Activated T-helper 2 cell treated with anti-CD3 and anti-CD28 coated beads, Interferon-gamma antibody, Interleukin-2, Interleukin-4, amounts not matched to agents 10 μg/mL and 5 μg/mL and 100 μg/mL, durations not matched to agents 14 hours and 24 hours and 36 hours (primary cell): Measurements from ENCODE around the gene CCDC106. TPM values are rescaled to one million over a fixed set of nuclear protein-coding genes. Genes with fewer than 3 reads are reported as not detected.

Experiments used
- DNase-seq: peaks from one replicate; pipeline ENCODE4 v3.0.0; 2021; ENCODE audit warnings: low spot score
- H3K27ac Mint-ChIP-seq: one replicate; pipeline ENCODE4 v1.8.0; 2021; ENCODE audit warnings: mixed read lengths
- H3K27me3 Mint-ChIP-seq: one replicate; pipeline ENCODE4 v1.8.0; 2021; ENCODE audit warnings: low read depth, mixed read lengths
- H3K36me3 Mint-ChIP-seq: one replicate; pipeline ENCODE4 v1.8.0; 2021; ENCODE audit warnings: low read depth, mixed read lengths
- H3K4me1 Mint-ChIP-seq: one replicate; pipeline ENCODE4 v1.8.0; 2021; ENCODE audit warnings: low read depth, mixed read lengths
- H3K4me3 Mint-ChIP-seq: one replicate; pipeline ENCODE4 v1.8.0; 2021; ENCODE audit warnings: low read depth, mild to moderate bottlenecking, moderate library complexity, mixed read lengths
- H3K9me3 Mint-ChIP-seq: one replicate; pipeline ENCODE4 v1.8.0; 2021; ENCODE audit warnings: mixed read lengths
- intact Hi-C: fragments of 100-400 bp; cut with micrococcal nuclease; formaldehyde crosslinking; loops from one replicate; pipeline ENCODE4 v1.15.1; 2023
- total RNA-seq: library from RNA; stranded (reverse); gene quantifications from 2 replicates; pipeline ENCODE4 v1.2.3, GENCODE V29; 2022

The CCDC106 gene
- total RNA-seq, 1 donor from 2014 or later = 8.1 TPM

DNA sequence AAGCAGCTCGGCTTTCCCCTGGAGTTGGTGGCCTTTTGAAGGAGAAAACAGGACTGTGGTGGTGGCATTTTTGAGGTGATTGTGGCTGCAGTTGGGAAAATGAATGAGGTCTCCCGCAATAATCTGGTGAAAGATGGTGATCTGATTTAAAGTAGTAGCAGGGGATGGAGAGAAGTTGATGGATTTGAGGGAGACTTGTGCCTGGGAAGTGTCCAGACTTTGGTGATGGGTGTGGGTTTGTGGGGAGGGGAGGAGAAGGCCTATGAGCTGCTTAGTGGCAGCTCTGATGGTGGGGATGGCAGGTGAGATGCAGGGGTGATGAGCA, 23.0 kb downstream of the CCDC106 start:
- Mint-ChIP-seq H3K27me3 (no peaks in the 10 kb centered on the region), H3K4me1 (peaks cover 12% of the 10 kb centered on the region), H3K4me3 (no peak overlapping the region), H3K36me3 (peaks cover 78% of the 10 kb centered on the region), H3K27ac (no peak overlapping the region), H3K9me3 (no peaks in the 10 kb centered on the region)
- DNase-seq = no peak
- intact Hi-C loops = no loop called here

DNA sequence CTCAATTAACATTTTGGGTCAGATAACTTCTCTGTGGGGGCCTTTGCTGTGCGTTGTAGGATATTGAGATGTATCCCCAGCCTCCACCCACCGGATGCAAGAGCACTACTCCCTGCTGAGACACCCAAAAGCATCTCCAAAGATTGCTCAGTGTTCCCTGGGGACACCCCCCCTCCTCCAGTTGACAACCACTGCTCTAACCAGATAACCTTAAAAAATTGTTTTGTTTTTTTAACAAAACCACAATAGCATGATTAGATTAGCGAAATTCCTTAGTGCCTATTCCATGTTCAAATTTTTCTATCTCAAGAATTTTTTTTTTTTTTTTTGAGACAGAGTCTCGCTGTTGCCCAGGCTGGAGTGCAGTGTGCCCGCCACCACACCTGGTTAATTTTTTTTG, 24.4 kb downstream of the CCDC106 start:
- Mint-ChIP-seq H3K4me1 (peaks cover 24% of the 10 kb centered on the region), H3K4me3 (no peak overlapping the region), H3K27me3 (no peaks in the 10 kb centered on the region), H3K27ac (no peak overlapping the region), H3K36me3 (peaks cover 69% of the 10 kb centered on the region), H3K9me3 (no peaks in the 10 kb centered on the region)
- no peak for DNase-seq
- intact Hi-C loops = no loop called here

- Mint-ChIP-seq H3K36me3 (peaks cover 68% of the 10 kb centered on the region), H3K4me1 (peaks cover 30% of the 10 kb centered on the region), H3K27ac (peak overlapping the region; percentile 5), H3K4me3 (no peak overlapping the region), H3K27me3 (no peaks in the 10 kb centered on the region), H3K9me3 (no peaks in the 10 kb centered on the region)
- intact Hi-C loops = no loop called here
- no peak for DNase-seq
Observed at GRCh38 chr19:55673465-55673864, 25.5 kb downstream of the CCDC106 start.

- intact Hi-C loops = no loop called here
- Mint-ChIP-seq H3K9me3 (no peaks in the 10 kb centered on the region), H3K36me3 (peaks cover 72% of the 10 kb centered on the region), H3K4me3 (no peak overlapping the region), H3K4me1 (peaks cover 31% of the 10 kb centered on the region), H3K27ac (peak overlapping the region; percentile 5), H3K27me3 (no peaks in the 10 kb centered on the region)
- DNase-seq = no peak
Observed at GRCh38 chr19:55673889-55674288, 25.9 kb downstream of the CCDC106 start.

DNA sequence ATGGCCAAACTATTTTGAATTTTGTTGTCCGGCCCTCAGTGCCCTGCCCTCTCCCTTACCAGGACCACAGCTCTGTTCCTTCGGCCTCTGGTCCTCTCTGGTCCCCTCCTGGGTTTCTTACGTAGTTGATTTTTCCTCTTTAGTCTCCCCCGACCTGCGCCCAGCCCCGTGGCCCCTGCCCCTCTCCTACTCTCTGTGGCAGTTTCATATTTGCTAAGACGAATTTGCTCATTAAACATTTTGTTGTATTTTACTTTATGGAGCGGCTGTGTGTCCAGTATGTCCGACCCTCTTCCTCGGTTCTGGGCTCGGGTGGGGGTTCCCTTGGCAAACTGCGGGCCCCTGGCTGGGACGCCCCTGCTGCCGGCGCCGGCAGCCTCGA, 26.4 kb downstream of the CCDC106 start:
- intact Hi-C loops = no loop called here
- peaks cover 34% of the 10 kb centered on the region for H3K4me1 Mint-ChIP-seq
- peak overlapping the region; percentile 55 for H3K27ac Mint-ChIP-seq
- H3K36me3 Mint-ChIP-seq = peaks cover 72% of the 10 kb centered on the region
- DNase-seq = no peak
- no peaks in the 10 kb centered on the region for H3K9me3 Mint-ChIP-seq
- peak overlapping the region; percentile 61 for H3K4me3 Mint-ChIP-seq
- no peaks in the 10 kb centered on the region for H3K27me3 Mint-ChIP-seq

DNA sequence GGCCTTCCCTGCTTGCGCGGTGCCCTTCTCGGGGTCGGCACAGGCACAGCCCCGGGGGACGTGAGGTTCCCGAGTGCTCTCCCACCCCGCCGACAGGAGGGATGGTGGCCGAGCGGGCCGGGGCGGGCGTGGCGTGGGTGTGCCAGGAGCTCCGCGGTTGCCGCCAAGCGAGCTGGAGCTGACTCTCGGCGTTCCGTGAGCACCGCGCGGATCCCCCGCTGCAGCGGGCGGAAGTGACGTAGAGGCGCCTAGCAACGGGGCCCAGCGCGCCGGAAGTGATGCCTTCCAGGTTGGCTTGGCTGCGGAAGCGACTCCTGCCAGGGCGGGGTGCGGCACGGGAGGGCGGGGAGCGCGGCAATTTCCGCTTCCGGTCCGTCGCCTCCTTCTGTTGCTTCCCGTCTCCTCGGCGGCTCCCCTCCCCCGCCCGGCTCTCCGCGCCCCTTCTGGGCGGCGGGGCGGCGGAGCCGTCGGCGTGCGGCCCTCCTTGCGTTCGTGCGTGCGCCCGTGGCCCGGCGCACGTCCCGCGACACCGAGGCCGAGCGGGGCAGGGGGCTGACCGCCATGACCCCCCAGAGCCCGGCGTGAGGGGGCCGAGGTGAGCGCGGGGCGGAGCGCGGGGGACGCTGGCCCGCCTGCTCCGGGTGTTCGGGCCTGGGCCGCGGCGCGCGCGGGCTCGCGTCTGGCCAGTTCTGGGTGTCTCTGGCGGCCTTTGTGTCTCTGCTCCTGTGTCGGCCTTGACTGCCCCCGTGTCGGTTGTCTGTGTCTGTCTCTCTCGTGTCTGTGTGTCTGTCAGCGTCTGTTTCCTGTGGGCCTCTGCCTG, 27.0 kb downstream of the CCDC106 start, which contains the start of gene EPN1:
Gene EPN1 (plus strand): TSS at position 386 of the 820 bp plus-strand sequence. CDS start 3,402 bp downstream, outside the sequence.
- Mint-ChIP-seq H3K9me3 (no peaks in the 10 kb centered on the region), H3K4me3 (peak within 1 kb of the TSS; percentile 100), H3K36me3 (peaks cover 71% of the 10 kb centered on the region), H3K27me3 (no peaks in the 10 kb centered on the region), H3K27ac (peak within 1 kb of the TSS; percentile 97), H3K4me1 (peaks cover 37% of the 10 kb centered on the region)
- intact Hi-C loops = loop anchor here (1.0 to 5.0 kb wide), 2 partner anchors 20 to 33 kb away; partner anchors contain the start of genes U2AF2, ZNF580 and ZNF581
- peak; percentile 95 for DNase-seq

DNA sequence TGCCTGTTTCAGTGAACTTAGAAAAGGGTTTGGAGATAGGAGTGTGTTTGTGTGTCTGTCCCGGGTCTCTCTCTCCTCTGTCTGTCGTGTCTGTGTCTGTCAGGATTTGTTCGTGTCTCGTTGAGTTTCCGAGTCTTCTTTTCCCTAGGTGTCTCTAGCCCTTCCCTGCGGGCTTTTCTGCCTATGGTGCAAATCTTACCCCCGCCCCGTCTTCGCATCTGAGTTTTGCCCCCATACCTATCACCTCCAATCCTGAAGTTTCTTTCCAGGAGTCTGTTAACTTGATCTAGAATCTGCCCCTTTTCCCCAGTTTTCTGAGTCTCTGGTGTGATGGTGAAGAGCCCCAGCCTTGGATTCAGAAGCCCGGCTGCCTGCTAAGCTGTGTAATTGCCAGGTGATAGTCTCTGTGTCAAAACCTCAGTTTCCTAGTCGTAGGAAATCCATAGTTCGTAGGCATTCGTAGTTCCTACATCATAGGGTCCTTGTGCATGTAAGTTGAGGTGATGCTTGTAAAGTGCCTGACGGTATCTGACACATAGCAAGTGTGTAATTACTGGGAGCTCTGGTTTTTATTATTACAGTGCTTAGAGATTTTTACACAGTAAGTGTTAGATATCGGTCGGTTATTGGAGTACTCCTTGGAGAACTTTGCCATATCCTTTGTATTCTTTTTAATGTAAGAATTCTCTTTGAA, 27.8 kb downstream of the CCDC106 start:
- peaks cover 63% of the 10 kb centered on the region for H3K36me3 Mint-ChIP-seq
- H3K9me3 Mint-ChIP-seq = no peaks in the 10 kb centered on the region
- peak overlapping the region; percentile 97 for H3K27ac Mint-ChIP-seq
- no peak for DNase-seq
- intact Hi-C loops = loop anchor here (1.0 to 5.0 kb wide), 2 partner anchors 21 to 34 kb away; partner anchors contain the start of genes U2AF2, ZNF580 and ZNF581
- H3K4me3 Mint-ChIP-seq = peak overlapping the region; percentile 100
- H3K4me1 Mint-ChIP-seq = peaks cover 37% of the 10 kb centered on the region
- H3K27me3 Mint-ChIP-seq = no peaks in the 10 kb centered on the region

DNA sequence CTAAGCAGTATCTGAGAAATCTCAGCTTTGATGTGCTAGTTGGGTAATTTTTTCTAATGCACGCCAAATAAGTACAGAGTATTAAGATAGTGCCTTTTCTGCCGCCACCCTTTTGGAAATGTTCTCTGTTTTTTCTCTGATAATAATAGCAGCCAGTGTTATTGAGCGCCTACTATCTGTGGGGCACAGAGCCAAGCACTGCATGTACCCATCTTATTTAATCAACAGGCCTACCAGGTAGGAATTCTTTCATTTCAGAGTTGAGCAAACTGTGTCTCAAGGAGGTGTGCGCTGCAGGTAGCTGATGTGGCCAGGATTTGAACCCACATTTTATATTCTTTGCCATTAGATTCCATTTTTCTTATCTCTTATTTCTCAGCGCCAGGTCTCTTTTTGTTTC, 28.4 kb downstream of the CCDC106 start:
- no peak for DNase-seq
- H3K27me3 Mint-ChIP-seq = no peaks in the 10 kb centered on the region
- intact Hi-C loops = loop anchor here (5.0 kb wide), 1 partner anchor 34 kb away; the partner anchor contains the start of genes ZNF580 and ZNF581
- peak overlapping the region; percentile 23 for H3K27ac Mint-ChIP-seq
- peak overlapping the region; percentile 100 for H3K4me3 Mint-ChIP-seq
- peaks cover 37% of the 10 kb centered on the region for H3K4me1 Mint-ChIP-seq
- no peaks in the 10 kb centered on the region for H3K9me3 Mint-ChIP-seq
- H3K36me3 Mint-ChIP-seq = peaks cover 57% of the 10 kb centered on the region

- DNase-seq = no peak
- H3K4me1 Mint-ChIP-seq = peaks cover 37% of the 10 kb centered on the region
- no peaks in the 10 kb centered on the region for H3K9me3 Mint-ChIP-seq
- peak overlapping the region; percentile 23 for H3K27ac Mint-ChIP-seq
- intact Hi-C loops = loop anchor here (5.0 kb wide), 1 partner anchor 35 kb away; the partner anchor contains the start of genes ZNF580 and ZNF581
- H3K36me3 Mint-ChIP-seq = peaks cover 53% of the 10 kb centered on the region
- no peaks in the 10 kb centered on the region for H3K27me3 Mint-ChIP-seq
- peak overlapping the region; percentile 100 for H3K4me3 Mint-ChIP-seq
Observed at GRCh38 chr19:55676889-55677505, 29.0 kb downstream of the CCDC106 start.

DNA sequence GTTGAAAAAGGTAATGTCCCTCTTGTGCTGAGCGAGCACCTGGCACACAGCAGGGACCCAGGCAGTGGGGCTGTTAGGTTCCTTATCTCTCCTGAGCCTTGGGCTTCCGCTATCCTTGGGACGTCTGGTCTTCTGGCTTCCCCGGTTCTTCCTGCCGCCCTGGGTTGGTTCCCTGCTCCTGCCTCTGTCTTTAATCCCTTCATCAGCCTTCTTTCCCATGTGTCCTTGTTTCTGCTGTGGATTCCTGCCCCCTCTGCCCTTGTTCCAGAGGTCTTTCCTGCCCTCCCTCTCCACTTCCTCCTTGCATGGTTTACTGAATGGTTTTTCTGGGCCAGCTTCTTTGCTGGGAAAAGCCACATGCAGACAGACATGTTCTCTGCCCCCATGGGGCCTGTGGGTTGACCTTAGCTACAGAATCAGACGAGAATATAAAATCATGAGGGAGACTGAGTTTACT, 29.6 kb downstream of the CCDC106 start:
- no peak for DNase-seq
- intact Hi-C loops = loop anchor here (5.0 kb wide), 1 partner anchor 35 kb away; the partner anchor contains the start of genes ZNF580 and ZNF581
- Mint-ChIP-seq H3K36me3 (peaks cover 49% of the 10 kb centered on the region), H3K9me3 (no peaks in the 10 kb centered on the region), H3K27ac (peak overlapping the region; percentile 5), H3K27me3 (no peaks in the 10 kb centered on the region), H3K4me3 (peak overlapping the region; percentile 23), H3K4me1 (peaks cover 37% of the 10 kb centered on the region)

GRCh38 chr19:55678121-55678671, 30.2 kb downstream of the CCDC106 start:
- peaks cover 47% of the 10 kb centered on the region for H3K36me3 Mint-ChIP-seq

More at GRCh38 chr19:55678121-55678671, 30.2 kb downstream of the CCDC106 start:
- peaks cover 37% of the 10 kb centered on the region for H3K4me1 Mint-ChIP-seq
- no peaks in the 10 kb centered on the region for H3K27me3 Mint-ChIP-seq
- no peaks in the 10 kb centered on the region for H3K9me3 Mint-ChIP-seq
- no peak for DNase-seq
- H3K4me3 Mint-ChIP-seq = no peak overlapping the region
- no peak overlapping the region for H3K27ac Mint-ChIP-seq
- intact Hi-C loops = loop anchor here (5.0 kb wide), 1 partner anchor 36 kb away; the partner anchor contains the start of genes ZNF580 and ZNF581
